Thyroid gland (tissue), 4 donors: ENCODE measurements around the gene FAN1. TPM values are rescaled to one million over a fixed set of nuclear protein-coding genes. Genes with fewer than 3 reads are reported as not detected.
A peak's percentile ranks its signal among the peaks of the same experiment; 100 is the strongest.

ENCODE experiments used
- DNase-seq, 2 donors: peaks; one replicate each; pipeline ENCODE4 v3.0.0-alpha.2; 2019
- H3K27ac ChIP-seq, 3 donors: fragments of 200-600 bp; sonication (generic); 1 replicate in 2 of 3; 2 replicates in 1 of 3; pipeline ENCODE4 v1.5.1; 2016 to 2019; ENCODE audit warnings: mild to moderate bottlenecking in 1 of 3, moderate library complexity in 1 of 3
- H3K27me3 ChIP-seq: fragments of 200-600 bp; sonication (generic); one replicate; pipeline ENCODE4 v1.5.1; 2019
- H3K36me3 ChIP-seq, 2 donors: fragments of 200-600 bp; sonication (generic); one replicate each; pipeline ENCODE4 v1.5.1; 2016 to 2019
- H3K4me1 ChIP-seq, 2 donors: fragments of 200-600 bp; sonication (generic); one replicate each; pipeline ENCODE4 v1.5.1; 2017 to 2019
- H3K4me3 ChIP-seq, 3 donors: fragments of 200-600 bp; sonication (generic); replicated peaks in 1 of 3; 1 replicate in 2 of 3; 2 replicates in 1 of 3; pipeline ENCODE4 v1.5.1; 2016; ENCODE audit warnings: mild to moderate bottlenecking in 1 of 3
- H3K9me3 ChIP-seq: fragments of 200-600 bp; sonication (generic); one replicate; pipeline ENCODE4 v1.5.1; 2017
- CTCF ChIP-seq, 6 experiments: fragments of 200-600 bp in 3 of 6; fragments of 450-650 bp in 3 of 6; sonication (generic) in 3 of 6; IDR thresholded peaks; one replicate each; pipeline ENCODE4 v1.5.1; 2016 to 2019; ENCODE audit warnings: antibody characterized with exemption in 6 of 6, mild to moderate bottlenecking in 2 of 6, inconsistent platforms in 1 of 6, moderate library complexity in 1 of 6
- POLR2A ChIP-seq, 2 donors: fragments of 450-650 bp; IDR thresholded peaks; one replicate each; pipeline ENCODE4 v1.6.1; 2017; ENCODE audit warnings: antibody characterized with exemption in 2 of 2, mild to moderate bottlenecking in 2 of 2, moderate library complexity in 1 of 2
- WGBS, 2 donors: methylation state at CpG; one replicate each; pipeline ENCODE4 v1.1.5; 2017; 5-methylcytosine and 5-hydroxymethylcytosine counted together
- intact Hi-C: fragments of 100-400 bp; cut with DNase I; formaldehyde crosslinking; loops from one replicate; pipeline ENCODE4 v1.15.1; 2023
- total RNA-seq, 4 donors: library from RNA; depleted of rRNA; stranded (reverse); fragments of >200 nt; gene quantifications; one replicate each; pipeline ENCODE4 v1.2.3, GENCODE V29; 2016

The FAN1 gene
- total RNA-seq, 4 donors from 2014 or later = 24.9 to 26.6 (median 25.9) TPM

- DNase-seq = no peak
- Histone ChIP-seq H3K27ac (no peak overlapping the region), H3K36me3 (peaks cover 12 to 16% of the 10 kb centered on the region in 2 donors), H3K4me3 (no peak overlapping the region), H3K9me3 (no peaks in the 10 kb centered on the region), H3K27me3 (no peaks in the 10 kb centered on the region), H3K4me1 (no peaks in the 10 kb centered on the region)
- intact Hi-C loops = no loop called here
- TF ChIP-seq CTCF (IDR thresholded peaks at IDR 0.05) (no peak), POLR2A (IDR thresholded peaks at IDR 0.05) (no peak)
Measured at GRCh38 chr15:30933293-30933692, 29.6 kb downstream of the FAN1 start.

- intact Hi-C loops = no loop called here
- H3K9me3 ChIP-seq = no peaks in the 10 kb centered on the region
- peaks cover 43 to 52% of the 10 kb centered on the region in 2 donors for H3K36me3 ChIP-seq
Measured at GRCh38 chr15:30939161-30939560, 35.4 kb downstream of the FAN1 start.

DNA sequence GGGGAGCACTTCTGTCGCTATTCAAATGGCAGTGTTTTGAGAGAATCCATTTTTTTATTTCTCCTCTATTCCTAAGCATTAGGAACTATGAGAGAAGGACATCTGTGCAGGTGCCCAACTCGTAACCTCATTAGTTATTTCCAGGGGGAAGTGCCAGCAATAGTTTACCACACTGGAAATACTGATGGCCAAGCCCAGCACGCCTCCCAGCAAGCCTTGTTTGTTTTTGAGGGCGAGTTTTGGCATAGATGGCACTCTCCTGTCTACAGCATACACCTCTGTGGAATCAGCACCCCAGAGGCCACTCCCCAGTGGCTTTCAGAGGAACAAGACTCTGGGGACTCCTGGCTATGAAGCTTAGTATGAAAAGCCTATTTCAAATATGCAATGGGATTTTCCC, 36.6 kb downstream of the FAN1 start:
- peaks cover 7 to 12% of the 10 kb centered on the region in 2 donors for H3K4me1 ChIP-seq
- WGBS, 2 donors = 55 to 67% methylated on average over 4 of the region's 4 CpGs
- no peaks in the 10 kb centered on the region for H3K27me3 ChIP-seq
- no peak for TF ChIP-seq POLR2A (IDR thresholded peaks at IDR 0.05)
- TF ChIP-seq CTCF (IDR thresholded peaks at IDR 0.05) = peak in 3 of 6 experiments; percentile 13 to 42 (median 32)
- H3K36me3 ChIP-seq = peaks cover 47 to 54% of the 10 kb centered on the region in 2 donors
- no peaks in the 10 kb centered on the region for H3K9me3 ChIP-seq
- peak; percentile 64 to 72 for DNase-seq
- peak overlapping the region in 1 of 3 donors; percentile 54 for H3K27ac ChIP-seq
- H3K4me3 ChIP-seq = no peak overlapping the region
- intact Hi-C loops = no loop called here

More at GRCh38 chr15:30939161-30939560, 35.4 kb downstream of the FAN1 start:
- Histone ChIP-seq H3K27ac (no peak overlapping the region), H3K4me3 (no peak overlapping the region), H3K27me3 (no peaks in the 10 kb centered on the region), H3K4me1 (peaks cover 7 to 12% of the 10 kb centered on the region in 2 donors)
- DNase-seq = no peak
- WGBS, 2 donors = 97% methylated on average over 7 of the region's 7 CpGs
- TF ChIP-seq POLR2A (IDR thresholded peaks at IDR 0.05) (no peak), CTCF (IDR thresholded peaks at IDR 0.05) (no peak)

DNA sequence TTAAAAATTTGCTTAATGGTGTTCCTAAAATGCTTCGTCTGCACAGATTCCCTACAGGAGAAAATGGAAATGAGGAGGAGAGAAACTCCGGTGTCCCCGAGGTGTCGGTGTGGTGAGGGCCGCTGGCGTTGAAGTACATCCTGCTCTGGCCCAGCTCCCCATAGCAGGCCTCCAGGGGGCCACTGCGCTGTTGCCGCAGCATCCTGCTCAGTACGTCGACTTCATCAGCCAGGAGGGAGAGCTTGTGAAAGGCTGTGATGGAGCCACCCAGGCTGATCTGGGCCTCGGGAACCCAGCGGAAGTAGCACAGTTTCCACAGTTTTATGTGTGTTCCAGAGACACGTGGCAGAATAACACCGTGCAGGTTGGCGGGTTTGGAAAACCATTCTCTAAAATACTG, 37.8 kb downstream of the FAN1 start:
- Histone ChIP-seq H3K4me1 (peaks cover 7 to 12% of the 10 kb centered on the region in 2 donors), H3K36me3 (peaks cover 57 to 64% of the 10 kb centered on the region in 2 donors), H3K27me3 (no peaks in the 10 kb centered on the region), H3K4me3 (no peak overlapping the region), H3K9me3 (no peaks in the 10 kb centered on the region), H3K27ac (no peak overlapping the region)
- WGBS, 2 donors = 86 to 92% methylated on average over 15 of the region's 15 CpGs
- DNase-seq = no peak
- intact Hi-C loops = no loop called here
- TF ChIP-seq CTCF (IDR thresholded peaks at IDR 0.05) (no peak), POLR2A (IDR thresholded peaks at IDR 0.05) (no peak)

DNA sequence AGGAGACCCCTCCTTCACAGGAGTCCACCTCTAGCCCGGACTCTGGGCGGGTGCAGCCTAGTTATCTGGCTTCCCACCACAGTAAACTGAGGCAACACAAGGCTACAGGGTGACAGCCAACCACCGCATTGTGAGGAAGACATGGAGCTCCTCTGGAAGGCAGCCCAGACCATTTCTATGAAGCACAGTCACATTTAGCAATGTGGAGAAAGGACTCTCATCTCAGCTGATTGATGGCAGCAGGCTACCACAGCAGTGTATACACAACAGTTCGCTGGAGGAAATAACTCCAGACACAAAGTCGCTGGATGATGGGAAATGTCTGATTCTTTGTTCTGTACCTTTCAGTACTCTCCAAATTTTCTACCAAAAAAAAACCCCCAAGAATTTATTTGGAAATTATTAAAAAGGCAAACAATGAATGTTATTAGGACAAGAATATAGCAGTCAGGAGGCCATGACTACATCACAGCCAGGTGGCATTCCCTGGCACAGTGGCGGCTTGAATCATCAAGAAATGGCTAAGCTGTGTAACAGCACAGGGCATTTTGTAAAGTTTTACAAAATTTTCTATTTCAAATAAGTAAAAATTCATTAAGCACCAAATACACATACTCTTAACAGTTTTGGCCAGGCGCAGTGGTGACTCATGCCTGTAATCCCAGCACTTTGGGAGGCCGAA, 40.1 kb downstream of the FAN1 start:
- Histone ChIP-seq H3K27me3 (no peaks in the 10 kb centered on the region), H3K27ac (no peak overlapping the region), H3K36me3 (peaks cover 54 to 64% of the 10 kb centered on the region in 2 donors), H3K9me3 (no peaks in the 10 kb centered on the region), H3K4me3 (no peak overlapping the region), H3K4me1 (peaks cover 7 to 12% of the 10 kb centered on the region in 2 donors)
- TF ChIP-seq CTCF (IDR thresholded peaks at IDR 0.05) (no peak), POLR2A (IDR thresholded peaks at IDR 0.05) (no peak)
- 92 to 94% methylated on average over 7 to 8 of the region's 8 CpGs for WGBS, 2 donors
- intact Hi-C loops = no loop called here
- DNase-seq = no peak
